Vagina (tissue), 2 donors: ENCODE results near the gene SQSTM1. TPM values are rescaled to one million over a fixed set of nuclear protein-coding genes. Genes with fewer than 3 reads are reported as not detected.
A peak's percentile ranks its signal among the peaks of the same experiment; 100 is the strongest.

Source experiments
- DNase-seq, 2 donors: peaks; one replicate each; pipeline ENCODE4 v3.0.0-alpha.2; 2017; ENCODE audit errors: extremely low spot score in 2 of 2
- H3K27ac ChIP-seq: fragments of 200-600 bp; sonication (generic); one replicate; pipeline ENCODE4 v1.5.1; 2019
- H3K27me3 ChIP-seq: fragments of 200-600 bp; sonication (generic); one replicate; pipeline ENCODE4 v1.5.1; 2019
- H3K36me3 ChIP-seq, 2 donors: fragments of 200-600 bp; sonication (generic); one replicate each; pipeline ENCODE4 v1.5.1; 2017 to 2019
- H3K4me1 ChIP-seq: fragments of 200-600 bp; sonication (generic); one replicate; pipeline ENCODE4 v1.5.1; 2019
- H3K4me3 ChIP-seq, 2 donors: fragments of 200-600 bp; sonication (generic); 1 replicate in 1 of 2; 2 replicates in 1 of 2; pipeline ENCODE4 v1.5.1; 2016 to 2019
- H3K9me3 ChIP-seq: fragments of 200-600 bp; sonication (generic); one replicate; pipeline ENCODE4 v1.5.1; 2019
- POLR2A ChIP-seq, 2 donors: fragments of 450-650 bp; IDR thresholded peaks; one replicate each; pipeline ENCODE4 v1.6.1; 2017; ENCODE audit warnings: antibody characterized with exemption in 2 of 2, mild to moderate bottlenecking in 2 of 2, moderate library complexity in 2 of 2
- POLR2AphosphoS5 ChIP-seq, 2 donors: sonication (generic); formaldehyde crosslinking; IDR thresholded peaks; one replicate each; pipeline ENCODE4 v1.9.0; 2017; ENCODE audit warnings: antibody characterized with exemption in 2 of 2, mild to moderate bottlenecking in 2 of 2, low read depth in 1 of 2; ENCODE audit not compliant: insufficient read depth in 1 of 2
- intact Hi-C: fragments of 100-400 bp; cut with DNase I; formaldehyde crosslinking; loops from one replicate; pipeline ENCODE4 v1.15.1; 2023
- total RNA-seq: library from RNA; depleted of rRNA; stranded (reverse); fragments of >200 nt; gene quantifications from one replicate; pipeline ENCODE4 v1.2.3, GENCODE V29; 2016
- TF ChIP-seq, protein P1 (sequence below), 3 experiments: fragments of 450-650 bp in 2 of 3; fragments of 200-600 bp in 1 of 3; sonication (generic) in 1 of 3; IDR thresholded peaks; one replicate each; pipeline ENCODE4 v1.5.1; 2017 to 2019; ENCODE audit warnings: antibody characterized with exemption in 3 of 3, mild to moderate bottlenecking in 2 of 3, moderate library complexity in 2 of 3

SQSTM1 gene
- 373 TPM for total RNA-seq

DNA sequence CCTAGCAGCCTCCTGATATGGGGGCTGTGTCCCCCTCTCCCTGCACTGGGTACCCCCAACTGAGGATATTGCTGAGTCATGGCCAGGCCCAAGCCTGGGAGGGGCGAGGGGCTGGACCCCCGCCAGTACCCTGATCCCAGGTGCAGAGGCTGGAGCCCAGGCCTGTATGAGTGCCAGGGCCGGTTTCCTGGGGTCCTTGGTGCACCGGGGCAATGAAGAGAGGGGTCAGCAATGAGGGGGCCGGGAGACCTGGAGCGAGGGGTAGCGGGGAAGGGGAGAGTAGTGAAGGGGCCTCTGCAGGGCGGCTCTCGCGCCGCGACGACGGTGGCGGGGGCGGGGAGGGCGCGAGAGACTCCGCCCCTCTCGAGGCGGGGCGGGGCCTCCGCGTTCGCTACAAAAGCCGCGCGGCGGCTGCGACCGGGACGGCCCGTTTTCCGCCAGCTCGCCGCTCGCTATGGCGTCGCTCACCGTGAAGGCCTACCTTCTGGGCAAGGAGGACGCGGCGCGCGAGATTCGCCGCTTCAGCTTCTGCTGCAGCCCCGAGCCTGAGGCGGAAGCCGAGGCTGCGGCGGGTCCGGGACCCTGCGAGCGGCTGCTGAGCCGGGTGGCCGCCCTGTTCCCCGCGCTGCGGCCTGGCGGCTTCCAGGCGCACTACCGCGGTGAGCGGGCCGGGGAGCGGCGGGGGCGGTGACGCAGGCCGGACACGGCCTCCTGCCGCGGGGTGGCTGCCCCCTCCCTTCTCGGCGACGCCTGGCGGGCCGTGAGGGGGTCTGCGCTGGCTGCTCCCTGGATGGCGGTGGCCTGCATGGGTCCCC is at the start of gene SQSTM1:
TSS of gene SQSTM1 (plus strand) at position 423 of the 815 bp plus-strand sequence. CDS start at position 455, 32 bp downstream.
- no peaks in the 10 kb centered on the region for H3K9me3 ChIP-seq
- TF ChIP-seq, protein P1, sequence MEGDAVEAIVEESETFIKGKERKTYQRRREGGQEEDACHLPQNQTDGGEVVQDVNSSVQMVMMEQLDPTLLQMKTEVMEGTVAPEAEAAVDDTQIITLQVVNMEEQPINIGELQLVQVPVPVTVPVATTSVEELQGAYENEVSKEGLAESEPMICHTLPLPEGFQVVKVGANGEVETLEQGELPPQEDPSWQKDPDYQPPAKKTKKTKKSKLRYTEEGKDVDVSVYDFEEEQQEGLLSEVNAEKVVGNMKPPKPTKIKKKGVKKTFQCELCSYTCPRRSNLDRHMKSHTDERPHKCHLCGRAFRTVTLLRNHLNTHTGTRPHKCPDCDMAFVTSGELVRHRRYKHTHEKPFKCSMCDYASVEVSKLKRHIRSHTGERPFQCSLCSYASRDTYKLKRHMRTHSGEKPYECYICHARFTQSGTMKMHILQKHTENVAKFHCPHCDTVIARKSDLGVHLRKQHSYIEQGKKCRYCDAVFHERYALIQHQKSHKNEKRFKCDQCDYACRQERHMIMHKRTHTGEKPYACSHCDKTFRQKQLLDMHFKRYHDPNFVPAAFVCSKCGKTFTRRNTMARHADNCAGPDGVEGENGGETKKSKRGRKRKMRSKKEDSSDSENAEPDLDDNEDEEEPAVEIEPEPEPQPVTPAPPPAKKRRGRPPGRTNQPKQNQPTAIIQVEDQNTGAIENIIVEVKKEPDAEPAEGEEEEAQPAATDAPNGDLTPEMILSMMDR (IDR thresholded peaks at IDR 0.05), result no peak
- peak; percentile 42 to 97 for TF ChIP-seq POLR2A (IDR thresholded peaks at IDR 0.05)
- peak; percentile 9 to 90 for TF ChIP-seq POLR2AphosphoS5 (IDR thresholded peaks at IDR 0.05; ENCODE audit: insufficient read depth in 1 of 2, low read depth in 1 of 2)
- intact Hi-C loops, result loop anchor here (2.0 kb wide), 1 partner anchor 14 kb away; the partner anchor contains the start of gene MGAT4B
- no peak for DNase-seq
- H3K27ac ChIP-seq, result peak within 1 kb of the TSS; percentile 99
- H3K4me3 ChIP-seq, result peak within 1 kb of the TSS; percentile 85 to 99
- H3K27me3 ChIP-seq, result no peaks in the 10 kb centered on the region
- H3K4me1 ChIP-seq, result peaks cover 79% of the 10 kb centered on the region
- H3K36me3 ChIP-seq, result peaks cover 0 to 34% of the 10 kb centered on the region in 2 donors

DNA sequence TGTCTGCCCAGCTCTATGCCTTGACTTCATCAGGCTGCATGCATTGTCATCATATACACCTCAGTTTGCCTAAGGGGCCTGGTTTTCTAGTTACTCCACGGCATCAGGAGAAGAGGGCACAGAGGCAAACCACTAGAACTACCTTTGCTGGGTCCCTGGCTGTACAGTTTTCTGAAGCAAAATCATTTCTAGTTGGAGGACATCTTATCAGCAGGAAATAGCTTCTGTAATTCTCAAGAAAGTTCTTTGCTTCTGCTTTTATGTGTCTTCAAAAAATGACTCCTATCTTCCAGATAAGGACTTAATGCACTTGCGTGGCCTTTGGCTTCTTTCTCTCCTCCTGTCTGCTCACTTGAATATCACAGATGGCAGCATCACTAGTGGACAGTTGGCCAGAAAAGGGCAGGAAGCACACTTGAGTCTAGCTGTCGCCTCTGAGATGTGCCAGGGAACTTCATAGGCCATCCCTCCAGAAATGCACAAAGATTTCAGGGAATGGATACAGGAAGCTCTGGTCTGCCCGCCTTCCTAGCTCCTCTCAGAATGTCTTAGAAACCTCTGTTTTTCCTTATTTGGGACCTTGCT is 49.3 kb upstream of the SQSTM1 start:
- intact Hi-C loops, result no loop called here
- H3K36me3 ChIP-seq, result peaks cover 0 to 81% of the 10 kb centered on the region in 2 donors
- H3K4me3 ChIP-seq, result no peak overlapping the region
- H3K27me3 ChIP-seq, result no peaks in the 10 kb centered on the region
- no peak overlapping the region for H3K27ac ChIP-seq
- H3K9me3 ChIP-seq, result no peaks in the 10 kb centered on the region
- no peak for TF ChIP-seq POLR2A (IDR thresholded peaks at IDR 0.05)
- TF ChIP-seq, protein P1 (IDR thresholded peaks at IDR 0.05), result no peak
- TF ChIP-seq POLR2AphosphoS5 (IDR thresholded peaks at IDR 0.05; ENCODE audit: insufficient read depth in 1 of 2, low read depth in 1 of 2), result no peak
- H3K4me1 ChIP-seq, result peaks cover 3% of the 10 kb centered on the region
- no peak for DNase-seq

DNA sequence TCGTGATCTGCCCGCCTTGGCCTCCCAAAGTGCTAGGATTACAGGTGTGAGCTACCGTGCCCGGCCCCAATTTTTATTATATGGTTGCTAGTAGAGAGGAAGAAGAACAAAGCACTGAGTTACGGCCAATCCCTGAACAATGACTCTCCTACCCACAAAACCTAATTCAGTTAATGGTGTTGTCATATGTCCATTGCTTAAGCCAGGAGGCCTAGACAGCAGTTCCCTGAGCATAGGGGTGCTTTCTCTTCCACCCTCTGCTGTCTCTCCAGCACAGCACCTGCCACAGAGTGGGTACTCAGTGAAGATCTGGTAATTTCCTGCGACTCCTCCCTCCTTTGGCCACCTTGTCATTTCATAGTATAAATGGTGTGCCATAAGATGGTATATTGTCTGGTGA is 48.4 kb upstream of the SQSTM1 start:
- no peak overlapping the region for H3K27ac ChIP-seq
- no peak overlapping the region for H3K4me3 ChIP-seq
- DNase-seq, result no peak
- H3K4me1 ChIP-seq, result no peaks in the 10 kb centered on the region
- TF ChIP-seq POLR2AphosphoS5 (IDR thresholded peaks at IDR 0.05; ENCODE audit: insufficient read depth in 1 of 2, low read depth in 1 of 2) (no peak), POLR2A (IDR thresholded peaks at IDR 0.05) (no peak)
- TF ChIP-seq, protein P1 (IDR thresholded peaks at IDR 0.05), result no peak
- intact Hi-C loops, result no loop called here
- peaks cover 0 to 76% of the 10 kb centered on the region in 2 donors for H3K36me3 ChIP-seq
- no peaks in the 10 kb centered on the region for H3K9me3 ChIP-seq
- H3K27me3 ChIP-seq, result no peaks in the 10 kb centered on the region

DNA sequence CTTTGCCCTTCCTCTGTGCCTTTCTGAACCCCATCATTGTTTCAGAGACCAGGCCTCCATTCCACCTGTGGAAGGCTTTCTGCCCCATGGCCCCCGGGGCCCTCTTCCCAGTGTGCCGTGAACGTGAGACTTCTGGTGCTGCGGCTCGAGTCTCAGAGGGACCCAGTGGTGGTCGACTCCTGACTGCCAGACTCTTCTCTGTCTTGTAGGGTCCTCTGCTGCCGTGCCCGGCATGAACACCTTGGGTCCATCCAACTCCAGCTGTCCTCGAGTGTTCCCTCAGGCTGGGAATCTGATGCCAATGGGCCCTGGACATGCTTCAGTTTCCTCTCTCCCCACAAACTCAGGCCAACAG is 47.0 kb upstream of the SQSTM1 start:
- no peaks in the 10 kb centered on the region for H3K27me3 ChIP-seq
- intact Hi-C loops, result no loop called here
- H3K4me1 ChIP-seq, result no peaks in the 10 kb centered on the region
- peaks cover 0 to 74% of the 10 kb centered on the region in 2 donors for H3K36me3 ChIP-seq
- H3K9me3 ChIP-seq, result no peaks in the 10 kb centered on the region
- DNase-seq, result no peak
- TF ChIP-seq POLR2A (IDR thresholded peaks at IDR 0.05) (no peak), POLR2AphosphoS5 (IDR thresholded peaks at IDR 0.05; ENCODE audit: insufficient read depth in 1 of 2, low read depth in 1 of 2) (no peak)
- TF ChIP-seq, protein P1 (IDR thresholded peaks at IDR 0.05), result no peak
- no peak overlapping the region for H3K4me3 ChIP-seq
- no peak overlapping the region for H3K27ac ChIP-seq

DNA sequence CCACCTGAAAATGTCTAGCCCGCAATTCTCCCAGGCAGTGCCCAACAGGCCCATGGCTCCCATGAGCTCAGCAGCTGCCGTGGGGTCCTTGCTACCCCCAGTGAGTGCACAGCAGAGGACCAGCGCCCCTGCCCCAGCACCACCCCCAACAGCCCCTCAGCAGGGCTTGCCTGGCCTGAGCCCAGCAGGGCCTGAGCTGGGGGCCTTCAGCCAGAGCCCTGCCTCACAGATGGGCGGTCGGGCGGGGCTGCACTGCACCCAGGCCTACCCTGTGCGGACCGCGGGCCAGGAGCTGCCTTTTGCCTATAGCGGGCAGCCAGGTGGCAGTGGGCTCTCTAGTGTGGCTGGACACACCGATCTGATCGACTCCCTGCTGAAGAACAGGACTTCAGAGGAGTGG is 46.3 kb upstream of the SQSTM1 start:
- H3K4me3 ChIP-seq, result no peak overlapping the region
- DNase-seq, result no peak
- no peaks in the 10 kb centered on the region for H3K4me1 ChIP-seq
- peaks cover 0 to 67% of the 10 kb centered on the region in 2 donors for H3K36me3 ChIP-seq
- no peaks in the 10 kb centered on the region for H3K27me3 ChIP-seq
- no peak overlapping the region for H3K27ac ChIP-seq
- intact Hi-C loops, result no loop called here
- no peaks in the 10 kb centered on the region for H3K9me3 ChIP-seq
- no peak for TF ChIP-seq POLR2A (IDR thresholded peaks at IDR 0.05)
- TF ChIP-seq, protein P1 (IDR thresholded peaks at IDR 0.05), result no peak
- no peak for TF ChIP-seq POLR2AphosphoS5 (IDR thresholded peaks at IDR 0.05; ENCODE audit: insufficient read depth in 1 of 2, low read depth in 1 of 2)
